ENCODE data around the gene GMIP.
A peak's percentile ranks its signal among the peaks of the same experiment; 100 is the strongest.
"Not testable (repeated sequence)": the region's sequence is repeated elsewhere in the genome, so short reads cannot be mapped to it uniquely, and the experiment has no call there.

The GMIP gene

GRCh38 chr19:19668230-19669012 lies 25.0 kb upstream of the GMIP start, which contains the start of gene ZNF101:
Gene ZNF101, plus strand, starts transcription at chr19:19668839. Its CDS starts 125 bp downstream, at chr19:19668964.
- H3K79me1 ChIP-seq (replicated peaks; ENCODE audit: low read length, poor library complexity, severe bottlenecking): peaks cover 19% of the 10 kb centered on the region
- peak within 1 kb of the TSS; percentile 62 for H2AFZ ChIP-seq (ENCODE audit: low read depth, low read length)
- no peak within 1 kb of the TSS for H3K23ac ChIP-seq (ENCODE audit: low read length in 2 of 2)
- no peaks in the 10 kb centered on the region for H3K27me3 ChIP-seq (ENCODE audit: control insufficient read depth in 1 of 2, insufficient read depth in 1 of 2, low read length in 2 of 2)
- no peak within 1 kb of the TSS for H2BK12ac ChIP-seq (ENCODE audit: low read length in 2 of 2)
- peak within 1 kb of the TSS; percentile 86 to 92 for H3K4me3 ChIP-seq (ENCODE audit: insufficient read depth in 1 of 2, low read depth in 1 of 2, low read length in 2 of 2)
- peaks cover 5% of the 10 kb centered on the region for H3K9me3 ChIP-seq (ENCODE audit: control insufficient read depth, low read length)
- peak within 1 kb of the TSS; percentile 38 for H3K27ac ChIP-seq (ENCODE audit: low read length, poor library complexity, severe bottlenecking)
- H3K4me2 ChIP-seq (ENCODE audit: low read length, poor library complexity, severe bottlenecking): peak within 1 kb of the TSS; percentile 80
- no peak within 1 kb of the TSS for H2BK120ac ChIP-seq (ENCODE audit: low read depth, low read length)
- H2AK5ac ChIP-seq (ENCODE audit: low read length, severe bottlenecking): no peak within 1 kb of the TSS
- peak within 1 kb of the TSS; percentile 36 for H2BK15ac ChIP-seq (ENCODE audit: low read depth, poor library complexity, severe bottlenecking)
- peak within 1 kb of the TSS; percentile 96 for H3K9ac ChIP-seq (ENCODE audit: low read length)
- H3K36me3 ChIP-seq (ENCODE audit: control insufficient read depth in 1 of 2, insufficient read depth in 2 of 2, low read depth in 1 of 2, low read length in 2 of 2): peaks cover 5 to 13% of the 10 kb centered on the region in 2 experiments
- no peak within 1 kb of the TSS for H3K14ac ChIP-seq (ENCODE audit: low read length in 2 of 2)
- WGBS: 14% methylated on average over 36 of the region's 36 CpGs
- H4K91ac ChIP-seq (ENCODE audit: low read length): no peak within 1 kb of the TSS
- DNase-seq: peak; percentile 90
- H3K18ac ChIP-seq (ENCODE audit: low read depth in 1 of 2, low read length in 2 of 2): peak within 1 kb of the TSS in 1 of 2 experiments; percentile 38
- no peak within 1 kb of the TSS for H3K4ac ChIP-seq (ENCODE audit: low read depth in 1 of 2, low read length in 2 of 2)
- H4K8ac ChIP-seq (ENCODE audit: low read length): peak within 1 kb of the TSS; percentile 85
- peaks cover 12% of the 10 kb centered on the region for H3K4me1 ChIP-seq (ENCODE audit: control insufficient read depth, insufficient read depth, low read depth, low read length)
- H2BK5ac ChIP-seq (ENCODE audit: low read depth, low read length, poor library complexity, severe bottlenecking): no peak within 1 kb of the TSS

- not testable (repeated sequence) for H3K27me3 ChIP-seq (ENCODE audit: control insufficient read depth in 1 of 2, insufficient read depth in 1 of 2, low read length in 2 of 2); DNase-seq; H2BK12ac ChIP-seq (ENCODE audit: low read length in 2 of 2); H3K23ac ChIP-seq (ENCODE audit: low read length in 2 of 2); H3K36me3 ChIP-seq (ENCODE audit: control insufficient read depth in 1 of 2, insufficient read depth in 2 of 2, low read depth in 1 of 2, low read length in 2 of 2); H2BK5ac ChIP-seq (ENCODE audit: low read depth, low read length, poor library complexity, severe bottlenecking); H3K14ac ChIP-seq (ENCODE audit: low read length in 2 of 2); H3K9ac ChIP-seq (ENCODE audit: low read length); H2BK15ac ChIP-seq (ENCODE audit: low read depth, poor library complexity, severe bottlenecking); H3K4me2 ChIP-seq (ENCODE audit: low read length, poor library complexity, severe bottlenecking); H3K4ac ChIP-seq (ENCODE audit: low read depth in 1 of 2, low read length in 2 of 2); H2BK120ac ChIP-seq (ENCODE audit: low read depth, low read length); H3K27ac ChIP-seq (ENCODE audit: low read length, poor library complexity, severe bottlenecking); H4K91ac ChIP-seq (ENCODE audit: low read length); H2AFZ ChIP-seq (ENCODE audit: low read depth, low read length); H3K9me3 ChIP-seq (ENCODE audit: control insufficient read depth, low read length); H2AK5ac ChIP-seq (ENCODE audit: low read length, severe bottlenecking); H4K8ac ChIP-seq (ENCODE audit: low read length); H3K18ac ChIP-seq (ENCODE audit: low read depth in 1 of 2, low read length in 2 of 2); H3K4me3 ChIP-seq (ENCODE audit: insufficient read depth in 1 of 2, low read depth in 1 of 2, low read length in 2 of 2)
- Histone ChIP-seq H3K4me1 (ENCODE audit: control insufficient read depth, insufficient read depth, low read depth, low read length) (peaks cover 29% of the 10 kb centered on the region), H3K79me1 (replicated peaks; ENCODE audit: low read length, poor library complexity, severe bottlenecking) (peaks cover 11% of the 10 kb centered on the region)
- WGBS: 95% methylated on average over 22 of the region's 22 CpGs
Observed at GRCh38 chr19:19665420-19665948, 22.0 kb upstream of the GMIP start.

GRCh38 chr19:19663256-19664120 lies 20.0 kb upstream of the GMIP start, which contains the start of gene ATP13A1:
Gene ATP13A1, minus strand, starts transcription at chr19:19663676. Its CDS starts 10 bp downstream, at chr19:19663666.
- H2BK5ac ChIP-seq (ENCODE audit: low read depth, low read length, poor library complexity, severe bottlenecking): peak within 1 kb of the TSS; percentile 86
- no peaks in the 10 kb centered on the region for H3K9me3 ChIP-seq (ENCODE audit: control insufficient read depth, low read length)
- H3K14ac ChIP-seq (ENCODE audit: low read length in 2 of 2): peak within 1 kb of the TSS in 1 of 2 experiments; percentile 91
- H3K4me2 ChIP-seq (ENCODE audit: low read length, poor library complexity, severe bottlenecking): peak within 1 kb of the TSS; percentile 85
- peak within 1 kb of the TSS; percentile 83 to 99 for H3K23ac ChIP-seq (ENCODE audit: low read length in 2 of 2)
- peak within 1 kb of the TSS; percentile 75 for H2BK15ac ChIP-seq (ENCODE audit: low read depth, poor library complexity, severe bottlenecking)
- no peak within 1 kb of the TSS for H2AK5ac ChIP-seq (ENCODE audit: low read length, severe bottlenecking)
- peak within 1 kb of the TSS; percentile 92 for H3K27ac ChIP-seq (ENCODE audit: low read length, poor library complexity, severe bottlenecking)
- peak within 1 kb of the TSS; percentile 85 to 95 for H3K4ac ChIP-seq (ENCODE audit: low read depth in 1 of 2, low read length in 2 of 2)
- peak within 1 kb of the TSS; percentile 96 for H4K91ac ChIP-seq (ENCODE audit: low read length)
- peaks cover 20% of the 10 kb centered on the region for H3K4me1 ChIP-seq (ENCODE audit: control insufficient read depth, insufficient read depth, low read depth, low read length)
- peak within 1 kb of the TSS; percentile 92 for H2BK120ac ChIP-seq (ENCODE audit: low read depth, low read length)
- peaks cover 22 to 24% of the 10 kb centered on the region in 2 experiments for H3K36me3 ChIP-seq (ENCODE audit: control insufficient read depth in 1 of 2, insufficient read depth in 2 of 2, low read depth in 1 of 2, low read length in 2 of 2)
- peak within 1 kb of the TSS; percentile 96 for H4K8ac ChIP-seq (ENCODE audit: low read length)
- H3K9ac ChIP-seq (ENCODE audit: low read length): peak within 1 kb of the TSS; percentile 96
- H2BK12ac ChIP-seq (ENCODE audit: low read length in 2 of 2): no peak within 1 kb of the TSS
- peak within 1 kb of the TSS; percentile 99 for H3K4me3 ChIP-seq (ENCODE audit: insufficient read depth in 1 of 2, low read depth in 1 of 2, low read length in 2 of 2)
- peak within 1 kb of the TSS; percentile 88 for H2AFZ ChIP-seq (ENCODE audit: low read depth, low read length)
- no peaks in the 10 kb centered on the region for H3K27me3 ChIP-seq (ENCODE audit: control insufficient read depth in 1 of 2, insufficient read depth in 1 of 2, low read length in 2 of 2)
- peaks cover 8% of the 10 kb centered on the region for H3K79me1 ChIP-seq (replicated peaks; ENCODE audit: low read length, poor library complexity, severe bottlenecking)
- DNase-seq: peak; percentile 98
- peak within 1 kb of the TSS; percentile 85 to 97 for H3K18ac ChIP-seq (ENCODE audit: low read depth in 1 of 2, low read length in 2 of 2)
- 1% methylated on average over 76 of the region's 85 CpGs for WGBS
